ENCODE data around the gene IRF4.

GRCh38 chr6:357791-358341, 33.7 kb upstream of the IRF4 start:
- TF ChIP-seq CTCF (IDR thresholded peaks at IDR 0.05), result no peak
- no peak for TF ChIP-seq POLR2A (IDR thresholded peaks at IDR 0.05)
